C1 segment of cervical spinal cord (tissue), 14 donors: ENCODE data around the gene MRPS35.

ENCODE experiments used
- DNase-seq, 14 donors: peaks; one replicate each; lab custom pipeline; 2025; lab: John Stamatoyannopoulos, UW

Gene MRPS35

DNA sequence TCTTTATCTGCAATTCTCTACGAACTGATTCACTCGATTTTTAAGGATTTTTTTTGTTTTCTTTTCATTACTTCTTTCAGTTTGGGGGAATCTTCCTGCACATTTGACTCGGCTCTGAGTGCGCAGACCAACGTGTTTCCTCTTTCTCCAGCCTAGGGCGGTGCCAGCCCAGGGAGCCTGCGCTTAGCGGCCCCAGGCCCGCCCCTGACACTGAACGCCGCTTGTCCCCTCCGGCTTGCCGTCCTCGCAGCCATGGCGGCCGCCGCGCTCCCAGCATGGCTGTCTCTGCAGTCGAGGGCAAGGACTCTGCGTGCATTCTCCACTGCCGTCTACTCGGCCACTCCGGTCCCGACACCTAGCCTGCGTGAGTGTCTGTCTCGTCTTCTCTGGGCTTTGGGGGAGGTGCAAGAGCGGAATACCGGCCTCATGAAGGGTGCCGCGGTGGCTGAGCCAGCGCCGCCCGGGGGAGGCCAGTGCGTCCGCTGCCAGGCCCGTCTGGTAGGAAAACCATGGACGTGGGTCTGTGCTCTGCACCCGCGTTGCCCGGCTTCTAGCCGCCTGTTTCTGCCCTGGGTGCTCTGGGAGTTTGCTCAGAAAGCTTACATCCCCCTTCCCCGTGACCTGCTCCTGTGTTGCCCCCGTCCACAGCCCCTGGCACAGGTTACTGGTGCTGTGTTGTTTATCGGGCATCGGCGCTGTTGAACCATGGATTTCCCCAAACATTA lies at the start of gene MRPS35:
Gene MRPS35, plus strand, starts transcription at position 241 of the 725 bp plus-strand sequence. Its CDS starts 12 bp downstream, at position 253.
- peak; percentile 58 to 93 (median 88) for DNase-seq

DNA sequence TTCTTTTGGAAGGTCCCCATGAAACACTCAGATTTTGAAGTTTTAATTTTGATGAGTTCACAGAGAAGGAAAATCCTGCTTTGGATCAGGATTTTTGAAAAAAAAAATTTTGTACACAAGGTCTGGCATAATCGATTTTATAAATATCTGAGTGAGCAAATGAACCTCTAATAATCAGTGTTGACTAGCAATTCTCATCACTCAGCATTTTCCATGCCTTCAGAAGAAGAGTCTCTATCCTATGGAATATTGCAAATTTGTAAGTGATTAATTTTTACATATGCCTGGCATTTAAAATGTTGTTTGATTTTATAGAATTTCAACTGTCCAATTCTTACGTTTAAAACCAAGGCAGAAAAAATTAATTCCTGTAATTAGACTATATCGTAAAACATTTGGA lies 44.9 kb upstream of the MRPS35 start:
- no peak for DNase-seq

DNA sequence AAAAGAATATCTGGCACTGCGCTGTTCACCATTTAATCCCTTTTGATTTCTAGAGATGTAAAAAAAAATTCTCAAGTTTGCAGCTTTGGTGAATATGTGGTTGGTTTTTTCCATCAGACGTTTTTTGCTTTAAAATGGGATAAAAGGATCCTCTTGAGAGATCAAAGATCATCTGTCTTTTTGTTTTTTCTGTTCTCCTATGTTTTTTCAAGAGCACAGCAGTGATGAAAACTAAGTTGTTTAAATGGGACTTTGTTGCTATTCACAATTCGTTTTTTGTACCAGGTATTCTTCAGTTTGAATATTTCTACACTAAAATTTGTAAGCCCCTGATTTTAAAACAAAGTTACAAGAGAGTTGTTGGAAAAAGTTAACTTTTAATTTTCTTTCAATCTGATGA lies 44.1 kb upstream of the MRPS35 start:
- DNase-seq: no peak

DNA sequence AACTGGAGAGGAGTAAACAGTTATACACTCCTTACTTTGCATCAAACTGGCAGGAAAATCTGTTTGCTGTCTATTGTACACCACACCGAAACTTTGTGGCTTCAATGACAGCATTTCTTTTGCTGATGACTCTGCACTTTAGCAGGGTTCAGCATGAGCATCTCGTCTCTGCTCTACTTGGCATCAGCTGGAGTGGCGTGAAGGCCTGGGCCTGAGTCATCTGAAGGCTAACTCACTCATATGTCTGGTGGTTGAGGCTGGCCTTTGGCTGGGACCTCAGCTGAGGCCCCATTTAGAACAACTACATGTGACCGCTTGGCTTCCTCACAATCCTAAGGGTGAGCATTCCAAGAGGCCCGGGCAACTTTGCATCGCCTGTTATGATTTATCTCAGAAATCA lies 43.1 kb upstream of the MRPS35 start:
- DNase-seq: peak in 1 of 14 donors; percentile 3

DNA sequence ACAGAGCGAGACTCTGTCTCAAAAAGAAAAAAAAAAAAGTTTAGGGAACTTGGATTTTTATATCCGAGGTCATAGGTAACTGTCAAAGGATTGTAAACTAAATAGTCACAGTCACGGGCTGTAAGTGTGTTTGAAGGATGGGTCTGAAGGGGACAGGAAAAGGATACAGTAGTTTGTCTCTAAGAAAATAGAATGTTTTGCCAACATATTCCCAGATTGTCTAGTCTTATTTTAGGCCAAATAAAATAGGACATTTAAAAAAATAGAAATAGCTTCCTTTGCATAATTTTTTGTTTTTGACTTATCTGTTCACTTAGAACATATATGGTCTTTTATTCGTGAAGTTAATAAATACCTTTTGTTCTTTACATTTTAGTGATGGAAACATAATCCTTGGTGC lies 38.6 kb upstream of the MRPS35 start:
- DNase-seq: no peak

DNA sequence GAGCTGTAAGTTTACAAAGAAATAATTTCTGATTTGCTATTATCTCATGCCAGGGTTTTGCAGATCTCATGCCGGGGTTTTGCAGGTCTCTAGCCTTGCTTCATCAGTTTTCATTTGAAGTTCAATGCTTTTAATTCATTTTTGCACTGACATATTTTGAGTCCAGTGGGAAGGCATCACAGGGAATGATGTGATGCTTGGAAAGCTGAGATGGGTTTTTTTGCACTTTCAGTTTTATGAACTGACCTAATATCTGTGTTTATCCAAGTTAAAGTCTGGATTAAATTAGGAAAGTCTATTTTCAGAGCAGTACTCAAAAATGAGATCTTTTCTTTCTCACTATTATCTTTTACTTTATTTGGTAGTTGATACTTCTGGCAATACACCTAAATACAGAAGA lies 38.0 kb upstream of the MRPS35 start:
- DNase-seq: no peak

DNA sequence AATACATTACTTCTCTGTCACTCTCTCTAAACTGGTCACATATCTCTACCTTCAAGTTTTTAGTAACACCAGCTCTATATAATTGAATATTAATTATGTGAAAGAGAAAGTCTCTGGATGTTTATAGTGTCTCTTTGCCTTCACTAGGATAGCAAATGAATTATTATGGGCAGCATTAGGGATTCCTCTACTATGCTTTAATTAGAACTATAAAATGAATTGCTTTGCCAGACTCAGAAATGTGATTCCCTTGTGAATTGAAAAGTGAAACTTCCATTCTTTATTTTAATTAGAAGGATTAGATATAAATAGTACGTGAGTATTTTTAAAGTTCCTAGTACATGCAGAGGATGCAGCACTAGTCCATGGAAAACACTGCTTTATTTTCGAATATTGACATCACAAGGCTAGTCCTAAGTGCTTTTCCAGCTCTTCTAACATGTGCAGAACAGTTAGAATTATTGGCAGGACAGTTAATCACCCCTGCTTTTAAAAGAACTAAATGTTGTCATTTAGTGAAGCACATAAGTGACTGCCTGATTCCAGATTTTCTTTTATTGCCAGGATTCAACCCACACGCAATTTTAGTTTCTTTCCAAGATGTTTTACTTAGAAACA lies 37.4 kb upstream of the MRPS35 start:
- DNase-seq: no peak

DNA sequence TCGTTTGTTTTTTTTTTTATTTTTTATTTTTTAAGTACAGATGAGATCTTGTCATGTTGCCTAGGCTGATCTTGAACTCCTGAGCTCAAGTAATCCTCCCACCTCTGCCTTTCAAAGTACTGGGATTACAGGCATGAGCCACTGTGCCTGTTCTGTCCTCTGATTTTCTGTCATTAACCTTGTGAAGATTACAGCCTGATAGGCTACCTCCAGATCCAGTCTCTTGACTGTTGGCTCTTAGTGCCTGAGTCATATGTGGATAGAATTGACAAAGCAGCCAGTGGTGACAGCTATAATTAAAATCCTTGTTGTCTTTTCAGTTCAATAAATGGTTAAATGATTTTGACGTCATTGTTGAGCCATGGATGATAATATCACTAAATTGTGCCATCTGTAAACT lies 35.6 kb upstream of the MRPS35 start:
- DNase-seq: no peak

DNA sequence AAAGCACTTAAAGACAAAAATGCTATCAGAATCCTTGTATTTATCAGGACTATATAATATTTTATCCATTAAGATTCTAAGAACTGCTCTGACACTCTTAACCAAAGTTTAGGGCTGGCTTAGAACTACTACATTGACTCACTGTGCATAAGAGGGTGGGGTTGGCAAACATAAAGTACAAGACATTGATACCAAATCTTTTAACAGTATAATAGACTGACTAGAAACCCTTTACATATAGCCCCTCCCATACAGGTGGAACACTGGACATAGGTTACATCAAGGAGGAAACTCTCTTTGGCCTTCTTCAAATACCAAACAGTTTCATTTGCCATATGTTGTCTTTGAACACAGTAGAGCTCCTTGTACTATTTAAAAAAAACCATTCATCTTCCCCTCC lies 30.0 kb upstream of the MRPS35 start:
- no peak for DNase-seq

DNA sequence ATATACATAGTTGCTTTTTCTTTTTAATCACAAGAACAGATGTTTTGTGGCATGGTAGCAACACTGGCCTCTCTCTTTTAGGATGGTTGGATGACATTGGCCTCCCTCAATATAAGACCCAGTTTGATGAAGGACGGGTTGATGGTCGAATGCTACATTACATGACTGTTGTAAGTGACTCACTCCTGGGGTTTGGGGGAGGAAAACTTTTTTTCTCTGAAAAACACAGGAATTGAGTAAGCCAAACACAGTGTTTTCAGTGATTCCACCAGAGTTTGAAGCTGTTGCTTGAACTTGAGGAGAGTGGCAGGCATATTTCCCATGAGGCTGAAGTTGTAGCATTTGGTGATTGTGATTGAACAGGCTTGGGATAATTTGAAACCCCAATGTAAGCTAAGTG lies 28.1 kb upstream of the MRPS35 start:
- DNase-seq: no peak

DNA sequence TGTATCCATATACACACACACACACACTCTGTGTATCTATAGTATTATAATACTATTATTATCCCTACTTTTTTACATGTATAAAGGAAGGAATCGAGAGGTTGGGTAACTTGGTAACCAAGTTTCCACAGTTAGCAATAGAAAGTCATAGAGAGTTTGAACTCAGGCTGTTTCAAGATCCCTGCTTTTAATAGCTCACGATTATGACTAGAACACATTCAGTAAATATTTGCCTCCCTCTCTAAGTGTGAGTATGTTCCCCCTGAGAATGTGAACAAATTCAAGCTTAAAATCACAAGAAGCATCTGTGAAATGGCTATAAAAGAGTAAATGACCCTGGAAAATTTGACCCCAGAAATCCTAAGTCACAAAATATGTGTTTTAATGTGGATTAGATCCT lies 25.4 kb upstream of the MRPS35 start:
- DNase-seq: no peak

DNA sequence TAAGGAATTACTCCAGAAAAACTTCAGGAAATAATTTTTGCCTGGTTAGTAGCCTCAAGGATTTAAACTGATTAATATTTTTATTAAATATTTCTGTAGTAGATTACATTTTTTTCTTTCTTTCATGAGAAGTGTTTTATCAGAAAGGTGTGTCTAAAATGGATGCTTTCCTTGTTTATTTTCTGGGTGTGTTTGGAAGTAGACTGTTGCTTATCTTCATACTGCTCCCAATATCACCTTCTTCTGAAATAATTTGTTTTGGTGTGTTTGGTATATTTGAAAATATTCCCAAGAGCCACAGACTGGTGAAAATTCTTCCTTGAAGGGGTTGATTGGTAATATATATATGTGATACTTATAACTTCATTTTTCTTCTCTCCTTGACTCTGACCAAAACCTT lies 24.5 kb upstream of the MRPS35 start:
- no peak for DNase-seq

DNA sequence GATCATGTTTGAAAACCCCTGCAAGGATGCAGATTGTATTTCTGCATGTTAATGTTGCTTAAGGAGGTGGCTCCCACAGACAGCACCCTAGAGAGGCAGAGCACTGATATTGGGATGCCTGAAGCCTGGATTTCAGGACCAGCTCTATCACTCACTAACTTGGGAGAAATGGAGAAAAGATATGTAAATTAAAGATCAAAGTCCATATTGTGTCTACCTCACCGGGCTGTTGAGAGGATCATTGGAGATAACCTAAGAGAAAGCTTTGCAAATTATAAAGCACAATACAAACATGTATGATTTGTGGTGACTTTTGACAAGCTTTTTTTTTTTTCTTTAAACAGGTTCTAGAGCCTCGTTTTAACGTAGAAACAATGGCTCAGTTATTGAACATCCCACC lies 22.0 kb upstream of the MRPS35 start:
- no peak for DNase-seq

DNA sequence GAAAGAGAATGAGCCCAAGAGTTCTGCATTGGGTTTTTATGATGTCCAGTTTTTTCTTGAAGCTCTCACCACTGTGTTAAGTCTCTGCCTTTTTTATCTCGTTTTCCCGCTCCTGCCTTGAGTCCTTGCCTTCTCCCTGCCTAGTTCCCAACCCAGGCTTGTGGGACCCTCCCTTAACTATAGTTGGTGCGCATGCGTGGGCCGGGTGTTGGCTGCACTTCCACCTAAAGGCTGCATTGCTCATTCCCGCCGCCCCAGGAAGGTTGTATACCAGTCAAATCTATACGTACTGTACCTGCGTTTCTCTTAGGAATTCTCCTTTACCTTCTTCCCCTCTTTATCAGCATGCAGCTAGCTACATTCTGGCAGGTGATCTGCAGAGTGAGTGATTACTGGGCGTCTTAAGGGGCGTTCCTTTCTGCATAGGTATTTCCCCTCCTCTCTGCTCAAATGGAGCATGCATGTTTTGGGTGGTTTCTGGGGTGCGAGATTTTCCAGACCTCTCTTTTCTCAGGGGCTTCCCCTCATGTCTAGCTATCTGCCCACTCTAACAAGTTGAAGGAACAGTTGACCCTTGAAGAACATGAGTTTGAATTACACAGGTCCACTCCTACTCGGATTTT lies 21.0 kb upstream of the MRPS35 start:
- no peak for DNase-seq

DNA sequence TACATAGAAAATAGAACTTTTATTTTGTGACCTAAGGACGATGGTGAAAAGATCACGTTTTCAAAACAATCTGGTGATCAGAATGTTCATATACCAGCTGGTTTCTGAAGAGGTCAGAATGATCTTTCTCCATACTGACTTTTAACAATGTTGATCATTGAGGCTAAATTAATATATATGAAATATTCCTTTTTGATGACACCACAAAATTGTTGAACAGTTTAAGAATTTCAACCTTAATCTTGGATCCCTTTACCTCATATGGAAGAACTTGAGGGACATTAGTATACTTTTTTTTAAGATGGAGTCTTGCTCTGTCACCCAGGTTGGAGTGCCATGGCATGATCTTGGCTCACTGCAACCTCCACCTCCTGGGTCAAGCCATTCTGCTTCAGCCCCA lies 17.2 kb upstream of the MRPS35 start:
- DNase-seq: no peak

DNA sequence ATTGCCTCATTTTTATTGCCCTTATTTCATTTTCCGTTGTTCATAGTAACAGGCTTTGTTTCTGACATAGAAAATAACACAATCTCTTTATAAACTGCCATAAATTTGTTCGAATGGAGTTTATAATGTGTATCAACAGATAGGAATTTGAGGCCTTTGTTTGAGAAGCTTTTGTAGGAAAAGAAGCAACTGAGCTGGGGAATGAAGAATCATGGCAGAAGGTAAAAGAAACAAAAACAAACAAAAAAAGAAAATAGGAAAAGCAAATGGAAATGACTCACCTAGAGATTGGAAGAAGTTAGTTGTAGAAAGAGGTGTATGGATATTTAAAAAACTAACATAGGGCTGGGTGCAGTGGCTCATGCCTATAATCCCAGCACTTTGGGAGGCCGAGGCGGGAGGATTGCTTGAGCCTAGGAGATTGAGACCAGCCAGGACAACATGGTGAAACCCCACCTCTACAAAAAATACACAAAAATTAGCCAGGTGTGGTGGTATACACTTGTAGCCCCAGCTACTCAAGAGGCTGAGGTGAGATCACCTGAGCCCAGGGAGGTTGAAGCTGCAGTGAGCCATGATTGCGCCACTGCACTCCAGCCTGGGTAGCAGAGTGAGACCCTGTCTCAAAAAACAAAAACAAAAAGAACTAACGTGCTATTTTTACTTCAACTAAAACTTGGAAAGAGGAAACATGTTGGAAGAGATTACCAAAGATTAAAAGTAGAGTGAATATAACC lies 14.9 kb upstream of the MRPS35 start:
- no peak for DNase-seq

DNA sequence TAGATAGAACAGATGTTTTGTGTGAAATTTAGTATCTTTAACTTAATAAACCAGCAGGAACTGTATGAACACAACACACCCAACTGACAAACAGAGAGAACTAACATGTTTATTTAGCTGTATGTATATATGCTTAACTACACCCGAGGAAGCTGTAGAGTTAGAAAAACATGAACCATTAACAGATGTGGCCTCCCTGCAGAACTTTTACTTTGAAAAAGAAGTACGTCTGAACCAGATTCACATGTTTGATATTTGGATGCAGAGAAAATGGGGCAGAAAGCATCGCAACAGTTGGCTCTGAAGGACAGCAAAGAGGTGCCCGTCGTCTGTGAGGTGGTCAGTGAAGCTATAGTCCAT lies 14.4 kb upstream of the MRPS35 start, which contains the start of gene REP15:
Gene REP15, plus strand, starts transcription at position 155 of the 360 bp plus-strand sequence. Its CDS starts 116 bp downstream, at position 271.
- no peak for DNase-seq

DNA sequence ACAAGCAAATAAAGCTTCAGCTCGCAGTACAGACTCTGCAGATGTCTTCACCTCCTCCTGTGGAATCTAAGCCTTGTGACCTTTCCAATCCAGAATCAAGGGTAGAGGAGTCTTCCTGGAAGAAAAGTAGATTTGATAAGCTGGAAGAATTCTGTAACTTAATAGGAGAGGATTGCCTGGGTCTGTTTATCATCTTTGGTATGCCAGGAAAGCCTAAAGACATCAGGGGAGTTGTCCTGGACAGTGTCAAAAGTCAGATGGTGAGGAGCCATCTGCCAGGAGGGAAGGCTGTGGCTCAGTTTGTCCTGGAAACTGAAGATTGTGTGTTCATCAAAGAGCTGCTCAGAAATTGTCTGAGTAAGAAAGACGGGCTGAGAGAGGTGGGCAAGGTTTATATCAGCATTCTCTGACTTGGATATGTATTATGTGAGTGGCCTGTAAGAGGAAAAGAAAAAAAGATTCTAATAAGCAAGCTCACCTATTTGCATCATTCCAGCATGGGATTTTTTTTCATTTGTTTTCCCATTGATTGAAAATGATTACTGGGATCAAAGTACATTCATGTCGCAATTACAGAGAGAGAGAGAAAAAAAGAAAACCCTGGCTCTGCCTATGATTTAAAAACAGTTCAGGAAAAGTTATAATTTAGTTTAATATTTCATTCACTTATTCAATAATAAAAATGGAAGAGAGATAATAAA lies 13.6 kb upstream of the MRPS35 start:
- DNase-seq: no peak

DNA sequence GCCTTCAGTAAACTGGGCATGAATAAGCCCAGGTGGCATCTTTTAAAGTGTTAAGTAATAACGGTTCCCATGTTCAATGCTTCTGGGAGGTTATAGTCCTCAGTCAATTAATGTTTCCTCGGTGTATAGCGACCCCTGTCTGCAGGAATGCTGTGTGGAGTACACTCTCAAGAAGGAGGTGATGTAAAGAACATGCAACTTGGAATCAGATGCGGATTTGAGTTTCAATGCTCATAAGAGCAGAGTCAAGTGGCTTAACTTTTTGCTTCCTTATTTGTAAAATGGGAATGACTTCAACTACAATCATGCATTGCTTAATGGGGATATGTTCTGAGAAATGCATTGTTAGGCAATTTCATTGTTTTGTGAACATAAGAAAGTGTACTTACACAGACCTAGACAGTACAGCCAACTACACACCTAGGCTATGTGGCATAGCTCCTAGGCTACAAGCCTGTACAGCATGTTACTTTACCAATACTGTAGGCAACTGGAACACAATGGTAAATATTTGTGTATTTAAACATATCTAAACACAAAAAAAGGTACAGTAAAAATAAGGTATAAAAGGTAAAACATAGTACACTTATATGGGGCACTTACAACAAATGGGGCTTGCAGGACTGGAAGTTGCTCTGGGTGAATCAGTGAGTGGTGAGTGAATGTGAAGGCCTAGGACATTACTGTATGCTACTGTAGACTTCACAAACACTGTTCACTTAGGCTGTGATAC lies 6.7 kb upstream of the MRPS35 start:
- DNase-seq: peak in 7 of 14 donors; percentile 1 to 31 (median 23)

DNA sequence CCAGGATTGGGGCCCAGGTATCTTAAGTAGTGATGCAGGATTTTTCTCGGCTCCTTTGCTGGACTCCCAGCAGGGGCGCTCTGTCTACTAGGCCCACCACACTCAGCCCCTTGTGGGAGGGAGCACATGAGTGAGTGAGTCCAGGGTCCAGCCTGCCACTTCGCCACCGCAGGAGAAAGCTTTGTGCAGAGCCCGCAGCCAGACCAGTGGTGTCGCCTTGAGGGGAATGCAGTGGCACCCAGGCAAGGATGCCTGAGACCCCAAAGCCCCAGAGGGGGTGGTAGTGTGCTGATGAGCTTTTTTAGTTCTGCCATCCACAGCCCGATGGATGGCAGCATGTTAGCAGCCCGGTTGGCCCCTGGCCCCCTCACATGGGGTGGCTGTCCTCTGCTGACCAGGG lies 5.4 kb upstream of the MRPS35 start:
- peak in 1 of 14 donors; percentile 2 for DNase-seq

DNA sequence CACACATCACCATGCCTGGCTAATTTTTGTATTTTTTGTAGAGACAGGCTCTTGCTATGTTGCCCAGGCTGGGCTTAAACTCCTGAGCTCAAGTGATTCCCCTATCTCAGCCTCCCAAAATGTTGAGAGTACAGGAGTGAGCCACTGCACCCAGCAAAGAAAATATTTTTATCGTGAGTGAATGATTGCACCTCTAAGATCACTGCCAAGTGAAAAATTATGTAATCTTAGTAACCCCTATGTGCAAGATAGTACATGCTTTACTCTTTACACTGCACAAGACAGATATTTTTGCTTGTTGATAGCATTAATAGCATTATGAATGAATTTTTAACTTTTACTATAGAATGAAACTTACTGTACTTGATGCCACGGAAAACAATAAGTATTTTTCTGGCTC lies 3.4 kb upstream of the MRPS35 start:
- no peak for DNase-seq
